A549 (cell line): ENCODE results near the gene NKX3-2. TPM values are rescaled to one million over a fixed set of nuclear protein-coding genes. Genes with fewer than 3 reads are reported as not detected.

Source experiments
- ATAC-seq, 2 experiments: fragments of 200-7000 bp in 1 of 2; fragments of >200 bp in 1 of 2; cut with Nextera tagmentation in 1 of 2; cut with Tn5 transposase in 1 of 2; 3 replicates each; pipeline versions ENCODE4 v1.8.0 to v1.9.1; 2018 to 2020; ENCODE audit warnings: mild to moderate bottlenecking in 1 of 2, moderate library complexity in 1 of 2
- CTCF ChIA-PET: fragments of 300-600 bp; sonication (Branson Sonifier 250); formaldehyde crosslinking; extraction: SDS; loops from one replicate; lab custom pipeline; 2021; ENCODE audit warnings: antibody characterized with exemption, inconsistent platforms; lab: Yijun Ruan, JAX
- POLR2A ChIA-PET: fragments of 350-600 bp; formaldehyde crosslinking; extraction: SDS; loops from one replicate; lab custom pipeline; 2021; ENCODE audit warnings: antibody characterized with exemption, inconsistent platforms; lab: Yijun Ruan, JAX
- DNase-seq, 2 experiments: peaks; one replicate each; pipeline versions ENCODE4 v3.0.0 to v3.0.0-alpha.2; 2011 to 2016; ENCODE audit warnings: low read depth in 1 of 2, low spot score in 1 of 2
- FAIRE-seq: peaks from 2 replicates; lab custom pipeline; 2011; peaks lifted over from hg19 to GRCh38; lab: Jason Lieb, UNC
- H3K27ac ChIP-seq, 2 experiments: fragments of >200 bp; sonication (Bioruptor Twin); formaldehyde crosslinking; 3 replicates each; pipeline ENCODE4 v1.5.1; 2016 to 2017
- H3K4me1 ChIP-seq: fragments of >200 bp; sonication (Bioruptor Twin); formaldehyde crosslinking; 3 replicates; pipeline ENCODE4 v1.6.1; 2016
- H3K4me2 ChIP-seq: fragments of >200 bp; sonication (Bioruptor Twin); formaldehyde crosslinking; 3 replicates; pipeline ENCODE4 v1.6.1; 2016
- H3K4me3 ChIP-seq: fragments of >200 bp; sonication (Bioruptor Twin); formaldehyde crosslinking; 3 replicates; pipeline ENCODE4 v1.5.1; 2016
- H3K9me3 ChIP-seq: fragments of >200 bp; sonication (Bioruptor Twin); formaldehyde crosslinking; 3 replicates; pipeline ENCODE4 v1.6.1; 2016
- CBX8 ChIP-seq: fragments of 200-600 bp; sonication (generic); IDR thresholded peaks from 2 replicates; pipeline ENCODE4 v1.6.1; 2016
- CEBPB ChIP-seq, 2 experiments: fragments of >200 bp in 1 of 2; sonication (Bioruptor Twin) in 1 of 2; formaldehyde crosslinking in 1 of 2; IDR thresholded peaks; 2 replicates each; pipeline ENCODE4 v1.6.1; 2012 to 2016
- CHD2 ChIP-seq: fragments of 150-350 bp; IDR thresholded peaks from 2 replicates; pipeline ENCODE4 v1.6.1; 2014; ENCODE audit warnings: low read length; ENCODE audit not compliant: partially characterized antibody
- CHD4 ChIP-seq: fragments of 200-600 bp; sonication (generic); IDR thresholded peaks from 2 replicates; pipeline ENCODE4 v1.6.1; 2016; ENCODE audit warnings: antibody characterized with exemption, mild to moderate bottlenecking, borderline replicate concordance
- CTCF ChIP-seq: fragments of >200 bp; sonication (Bioruptor Twin); formaldehyde crosslinking; IDR thresholded peaks from 3 replicates; pipeline ENCODE4 v1.5.1; 2016
- E2F6 ChIP-seq: IDR thresholded peaks from 2 replicates; pipeline ENCODE4 v1.6.1; 2012; ENCODE audit warnings: low read depth, borderline replicate concordance
- FOSL2 ChIP-seq, 2 experiments: fragments of 450-650 bp in 1 of 2; fragments of >200 bp in 1 of 2; sonication (Bioruptor Twin) in 1 of 2; formaldehyde crosslinking; IDR thresholded peaks; 2 replicates each; pipeline versions ENCODE4 v1.5.0 to v1.6.1; 2016 to 2020; ENCODE audit warnings: mild to moderate bottlenecking in 1 of 2, moderate library complexity in 1 of 2
- GATA3 ChIP-seq: IDR thresholded peaks from 2 replicates; pipeline ENCODE4 v1.6.1; 2012; ENCODE audit warnings: borderline replicate concordance
- HDAC2 ChIP-seq: fragments of 200-600 bp; sonication (generic); IDR thresholded peaks from 2 replicates; pipeline ENCODE4 v1.6.1; 2016
- HES2 ChIP-seq: fragments of >200 bp; sonication (Bioruptor Twin); formaldehyde crosslinking; IDR thresholded peaks from 2 replicates; pipeline ENCODE4 v1.6.1; 2016
- JUN ChIP-seq, 2 experiments: fragments of >200 bp; sonication (Bioruptor Twin); formaldehyde crosslinking; IDR thresholded peaks; 2 replicates in 1 of 2; 3 replicates in 1 of 2; pipeline ENCODE4 v1.6.1; 2016 to 2017
- JUNB ChIP-seq: fragments of >200 bp; sonication (Bioruptor Twin); formaldehyde crosslinking; IDR thresholded peaks from 2 replicates; pipeline ENCODE4 v1.6.1; 2016
- KDM5A ChIP-seq: fragments of 200-600 bp; sonication (generic); IDR thresholded peaks from 2 replicates; pipeline ENCODE4 v1.6.1; 2016; ENCODE audit warnings: antibody characterized with exemption, mild to moderate bottlenecking
- MAFK ChIP-seq: fragments of 450-650 bp; IDR thresholded peaks from 2 replicates; pipeline ENCODE4 v1.6.1; 2014; ENCODE audit not compliant: partially characterized antibody
- NFE2L2 ChIP-seq: fragments of 150-350 bp; conservative IDR thresholded peaks from 2 replicates; pipeline ENCODE4 v1.6.1; 2014; ENCODE audit warnings: low read length
- PHF8 ChIP-seq: fragments of 200-600 bp; sonication (generic); IDR thresholded peaks from 2 replicates; pipeline ENCODE4 v1.6.1; 2016; ENCODE audit warnings: low read depth, mild to moderate bottlenecking, antibody characterized with exemption, moderate library complexity, borderline replicate concordance
- POLR2A ChIP-seq: IDR thresholded peaks from 2 replicates; pipeline ENCODE4 v1.6.1; 2012; ENCODE audit warnings: mild to moderate bottlenecking, low read length
- RAD21 ChIP-seq, 2 experiments: fragments of >200 bp in 1 of 2; sonication (Bioruptor Twin) in 1 of 2; formaldehyde crosslinking in 1 of 2; IDR thresholded peaks in 1 of 2; conservative IDR thresholded peaks in 1 of 2; 2 replicates in 1 of 2; 3 replicates in 1 of 2; pipeline ENCODE4 v1.6.1; 2012 to 2018; ENCODE audit warnings: inconsistent platforms in 1 of 2
- RARB ChIP-seq: fragments of 250-450 bp; sonication (Bioruptor Pico); IDR thresholded peaks from 2 replicates; pipeline ENCODE4 v1.8.0; 2021; ENCODE audit warnings: mild to moderate bottlenecking, moderate library complexity
- SREBF2 ChIP-seq: fragments of 450-650 bp; IDR thresholded peaks from 2 replicates; pipeline ENCODE4 v1.6.1; 2014; ENCODE audit warnings: mild to moderate bottlenecking, moderate library complexity
- TFCP2L1 ChIP-seq: fragments of 250-450 bp; sonication (Bioruptor Pico); IDR thresholded peaks from 2 replicates; pipeline ENCODE4 v1.5.0; 2021; ENCODE audit warnings: mild to moderate bottlenecking
- USF2 ChIP-seq: fragments of 450-650 bp; IDR thresholded peaks from 2 replicates; pipeline ENCODE4 v1.6.1; 2014; ENCODE audit warnings: antibody characterized with exemption
- ZFP36 ChIP-seq: fragments of 450-650 bp; IDR thresholded peaks from 2 replicates; pipeline ENCODE4 v1.6.1; 2014; ENCODE audit warnings: borderline replicate concordance; ENCODE audit not compliant: partially characterized antibody
- ZSCAN20 ChIP-seq: fragments of 250-450 bp; sonication (Bioruptor Pico); IDR thresholded peaks from 2 replicates; pipeline ENCODE4 v1.8.0; 2022; ENCODE audit warnings: mild to moderate bottlenecking, moderate library complexity
- WGBS: methylation state at CpG from one replicate; pipeline ENCODE4 v1.1.6; 2017; ENCODE audit errors: missing lambda C conversion rate; 5-methylcytosine and 5-hydroxymethylcytosine counted together
- polyA plus RNA-seq, 4 experiments: library from polyadenylated mRNA; depleted of rRNA in 3 of 4; stranded (reverse); fragments of >200 nt; fragmentation: RNase III in 1 of 4; extraction: RNeasy Plus Mini Kit Qiagen cat#74134 plus additional on column Dnase treatment in 1 of 4; gene quantifications; 2 replicates in 3 of 4; 3 replicates in 1 of 4; pipeline ENCODE4 v1.2.3, GENCODE V29; 2011 to 2017

The NKX3-2 gene
- polyA plus RNA-seq, 2 of the 4 experiments (the other 2 are of a cell fraction) = 0.06 to 0.44 TPM

GRCh38 chr4:13522282-13523104, 21.8 kb downstream of the NKX3-2 start (continued):
- TF ChIP-seq CTCF (no peak), ZFP36 (no peak), JUNB (no peak), TFCP2L1 (no peak), RARB (CRISPR knock-in tag) (no peak), JUN (IDR thresholded peaks at IDR 0.05) (no peak)
- TF ChIP-seq, all 56 proteins: peak for 0

- Histone ChIP-seq H3K27ac (no peak overlapping the region), H3K9me3 (peaks cover 6% of the 10 kb centered on the region; the same call in 1 of the 3 replicates), H3K4me3 (no peak overlapping the region), H3K4me2 (no peak overlapping the region), H3K4me1 (no peaks in the 10 kb centered on the region)
- no peak for ATAC-seq
- TF ChIP-seq FOSL2 (IDR thresholded peaks at IDR 0.05) (no peak), FOSL2 (CRISPR knock-in tag; IDR thresholded peaks at IDR 0.05) (no peak), HDAC2 (no peak), CHD4 (no peak), GATA3 (no peak), SREBF2 (no peak), MAFK (no peak), CHD2 (no peak), PHF8 (no peak), NFE2L2 (no peak), KDM5A (no peak), ZSCAN20 (CRISPR knock-in tag) (no peak), RAD21 (conservative IDR thresholded peaks at IDR 0.05 in 1 of 2, IDR thresholded peaks at IDR 0.05 in 1 of 2) (no peak), HES2 (no peak), RARB (CRISPR knock-in tag) (no peak), E2F6 (no peak), JUN (IDR thresholded peaks at IDR 0.05) (no peak), ZFP36 (no peak)
- 55% methylated on average over 2 of the region's 2 CpGs for WGBS
- no peak for FAIRE-seq
- DNase-seq = no peak
- ChIA-PET CTCF (interaction anchor here (0.9 kb wide), 1 partner anchor 7 kb away, joined by 3 read pairs; no protein-coding TSS in a partner anchor), POLR2A (no interaction called here)
Observed at GRCh38 chr4:13521047-13521446, 23.3 kb downstream of the NKX3-2 start.

GRCh38 chr4:13516315-13516860, 27.9 kb downstream of the NKX3-2 start:
- H3K27ac ChIP-seq = no peak overlapping the region
- FAIRE-seq (no peak), ATAC-seq (no peak), DNase-seq (no peak)
- H3K4me1 ChIP-seq = no peaks in the 10 kb centered on the region
- H3K4me2 ChIP-seq = no peak overlapping the region
- no peak overlapping the region for H3K4me3 ChIP-seq
- POLR2A ChIA-PET = no interaction called here
- CTCF ChIA-PET = interaction anchor here (1.6 kb wide), 1 partner anchor 26 kb away, joined by 4 read pairs; no protein-coding TSS in a partner anchor
- no peaks in the 10 kb centered on the region for H3K9me3 ChIP-seq
- WGBS = 64% methylated on average over 3 of the region's 3 CpGs
- TF ChIP-seq CBX8 (no peak), CTCF (no peak), POLR2A (no peak), TFCP2L1 (no peak), USF2 (no peak), CEBPB (IDR thresholded peaks at IDR 0.05) (no peak), KDM5A (no peak)
